Skin of body (tissue), 2 donors: ENCODE results near the gene PPP2R2C. TPM values are rescaled to one million over a fixed set of nuclear protein-coding genes. Genes with fewer than 3 reads are reported as not detected.

Experiments used
- DNase-seq: peaks from one replicate; lab custom pipeline; 2025; lab: John Stamatoyannopoulos, UW
- total RNA-seq: library from RNA; depleted of rRNA; stranded (reverse); fragments of >200 nt; gene quantifications from one replicate; pipeline ENCODE4 v1.2.3, GENCODE V29; 2014

Gene PPP2R2C
- total RNA-seq, 1 donor from 2014 or later: 3.0 TPM

- DNase-seq: no peak
Measured at GRCh38 chr4:6404611-6405396, 67.6 kb downstream of the PPP2R2C start.

- no peak for DNase-seq
Measured at GRCh38 chr4:6403400-6403685, 69.1 kb downstream of the PPP2R2C start.

GRCh38 chr4:6402566-6403399, 69.6 kb downstream of the PPP2R2C start:
- DNase-seq: no peak

- no peak for DNase-seq
Measured at GRCh38 chr4:6401797-6402196, 70.6 kb downstream of the PPP2R2C start.

- DNase-seq: no peak
Measured at GRCh38 chr4:6396696-6397236, 75.6 kb downstream of the PPP2R2C start.

GRCh38 chr4:6395466-6396228, 76.8 kb downstream of the PPP2R2C start:
- DNase-seq: no peak

GRCh38 chr4:6394671-6395081, 77.7 kb downstream of the PPP2R2C start:
- DNase-seq: no peak

GRCh38 chr4:6393544-6394475, 78.6 kb downstream of the PPP2R2C start:
- no peak for DNase-seq

- no peak for DNase-seq
Measured at GRCh38 chr4:6393066-6393465, 79.3 kb downstream of the PPP2R2C start.

GRCh38 chr4:6392407-6392806, 80.0 kb downstream of the PPP2R2C start:
- no peak for DNase-seq

- DNase-seq: no peak
Measured at GRCh38 chr4:6391852-6392188, 80.6 kb downstream of the PPP2R2C start.

- no peak for DNase-seq
Measured at GRCh38 chr4:6391186-6391851, 81.1 kb downstream of the PPP2R2C start.

GRCh38 chr4:6390356-6390755, 82.1 kb downstream of the PPP2R2C start:
- no peak for DNase-seq

- DNase-seq: no peak
Measured at GRCh38 chr4:6389142-6389825, 83.1 kb downstream of the PPP2R2C start.

GRCh38 chr4:6388713-6389112, 83.7 kb downstream of the PPP2R2C start:
- DNase-seq: no peak

- DNase-seq: no peak
Measured at GRCh38 chr4:6387946-6388345, 84.5 kb downstream of the PPP2R2C start.

GRCh38 chr4:6386091-6386490, 86.3 kb downstream of the PPP2R2C start:
- no peak for DNase-seq

GRCh38 chr4:6385288-6385687, 87.1 kb downstream of the PPP2R2C start:
- DNase-seq: no peak

GRCh38 chr4:6384541-6384940, 87.9 kb downstream of the PPP2R2C start:
- no peak for DNase-seq

GRCh38 chr4:6383929-6384328, 88.5 kb downstream of the PPP2R2C start:
- DNase-seq: no peak
